ENCODE measurements around the gene ZNF644. TPM values are rescaled to one million over a fixed set of nuclear protein-coding genes. Genes with fewer than 3 reads are reported as not detected.
A peak's percentile ranks its signal among the peaks of the same experiment; 100 is the strongest.

Gene ZNF644
- polyA plus RNA-seq, 3 donors: 7.0 to 22.2 (median 17.6) TPM

GRCh38 chr1:90989990-90990389 is 31.8 kb downstream of the ZNF644 start:
- no peaks in the 10 kb centered on the region for H3K9me3 ChIP-seq (replicated peaks in 1 of 2; ENCODE audit: control insufficient read depth in 1 of 2, insufficient read depth in 1 of 2, low read length in 2 of 2)
- Mint-ChIP-seq H3K27ac (peak overlapping the region in 3 of 7 donors; percentile 25 to 55 (median 49)), H3K4me1 (peaks cover 47% of the 10 kb centered on the region), H3K9me3 (peaks cover 4 to 11% (median 8%) of the 10 kb centered on the region in 7 donors), H3K36me3 (peaks cover 16 to 31% of the 10 kb centered on the region in 2 donors), H3K27me3 (ENCODE audit: low read depth in 3 of 3) (no peaks in the 10 kb centered on the region), H3K4me3 (no peak overlapping the region)
- H3K9ac ChIP-seq (ENCODE audit: insufficient read depth, low read length, poor library complexity, severe bottlenecking): no peak overlapping the region
- peaks cover 97% of the 10 kb centered on the region for H3K79me2 ChIP-seq (ENCODE audit: insufficient read depth, low read length)
- no peaks in the 10 kb centered on the region for H3K27me3 ChIP-seq (ENCODE audit: control insufficient read depth in 2 of 2, insufficient read depth in 2 of 2, low read length in 2 of 2)
- H3K4me3 ChIP-seq (replicated peaks in 1 of 3; ENCODE audit: low read depth in 2 of 3, low read length in 3 of 3): no peak overlapping the region
- intact Hi-C loops (cut with micrococcal nuclease): no loop called here
- H3K36me3 ChIP-seq (replicated peaks in 1 of 2; ENCODE audit: control insufficient read depth in 1 of 2, insufficient read depth in 2 of 2, low read length in 2 of 2): peaks cover 0 to 13% of the 10 kb centered on the region in 2 donors
- H3K4me2 ChIP-seq (replicated peaks; ENCODE audit: extremely low read depth, low read length, poor library complexity, severe bottlenecking): peak overlapping the region; percentile 3
- H3K27ac ChIP-seq (ENCODE audit: low read depth in 1 of 2, low read length in 2 of 2): peak overlapping the region in 1 of 2 donors; percentile 58
- TF ChIP-seq, protein P1, sequence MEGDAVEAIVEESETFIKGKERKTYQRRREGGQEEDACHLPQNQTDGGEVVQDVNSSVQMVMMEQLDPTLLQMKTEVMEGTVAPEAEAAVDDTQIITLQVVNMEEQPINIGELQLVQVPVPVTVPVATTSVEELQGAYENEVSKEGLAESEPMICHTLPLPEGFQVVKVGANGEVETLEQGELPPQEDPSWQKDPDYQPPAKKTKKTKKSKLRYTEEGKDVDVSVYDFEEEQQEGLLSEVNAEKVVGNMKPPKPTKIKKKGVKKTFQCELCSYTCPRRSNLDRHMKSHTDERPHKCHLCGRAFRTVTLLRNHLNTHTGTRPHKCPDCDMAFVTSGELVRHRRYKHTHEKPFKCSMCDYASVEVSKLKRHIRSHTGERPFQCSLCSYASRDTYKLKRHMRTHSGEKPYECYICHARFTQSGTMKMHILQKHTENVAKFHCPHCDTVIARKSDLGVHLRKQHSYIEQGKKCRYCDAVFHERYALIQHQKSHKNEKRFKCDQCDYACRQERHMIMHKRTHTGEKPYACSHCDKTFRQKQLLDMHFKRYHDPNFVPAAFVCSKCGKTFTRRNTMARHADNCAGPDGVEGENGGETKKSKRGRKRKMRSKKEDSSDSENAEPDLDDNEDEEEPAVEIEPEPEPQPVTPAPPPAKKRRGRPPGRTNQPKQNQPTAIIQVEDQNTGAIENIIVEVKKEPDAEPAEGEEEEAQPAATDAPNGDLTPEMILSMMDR (IDR thresholded peaks at IDR 0.05): no peak
- H4K20me1 ChIP-seq (ENCODE audit: insufficient read depth, low read length): peaks cover 99% of the 10 kb centered on the region
- no peak overlapping the region for H2AFZ ChIP-seq (ENCODE audit: insufficient read depth, low read depth, low read length, poor library complexity, severe bottlenecking)
- H3K4me1 ChIP-seq (ENCODE audit: control insufficient read depth in 1 of 2, insufficient read depth in 2 of 2, low read length in 2 of 2): peaks cover 17 to 27% of the 10 kb centered on the region in 2 donors
- peak in 2 of 3 donors; percentile 6 to 14 for DNase-seq

DNA sequence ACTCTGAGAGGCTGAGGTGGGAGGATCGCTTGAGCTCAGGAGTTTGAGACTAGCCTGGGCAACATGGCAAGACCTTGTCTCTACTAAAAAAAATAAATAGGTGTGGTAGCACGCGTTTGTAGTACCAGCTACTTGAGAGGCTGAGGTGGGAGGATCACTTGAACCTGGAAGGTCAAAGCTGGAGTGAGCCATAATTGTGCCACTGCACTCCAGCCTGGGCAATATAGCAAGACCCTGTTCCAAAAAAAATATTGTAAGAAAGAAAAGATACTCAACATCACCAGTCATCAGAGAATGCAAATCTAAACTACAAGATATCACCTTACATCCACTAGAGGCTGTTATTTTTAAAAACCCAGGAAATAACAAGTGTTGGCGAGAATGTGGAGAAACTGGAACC is 32.5 kb downstream of the ZNF644 start:
- peaks cover 99% of the 10 kb centered on the region for H4K20me1 ChIP-seq (ENCODE audit: insufficient read depth, low read length)
- Mint-ChIP-seq H3K36me3 (peaks cover 16 to 31% of the 10 kb centered on the region in 2 donors), H3K4me3 (no peak overlapping the region)

More for the DNA sequence above, 32.5 kb downstream of the ZNF644 start:
- Mint-ChIP-seq H3K9me3 (peaks cover 4 to 11% (median 8%) of the 10 kb centered on the region in 7 donors), H3K27ac (peak overlapping the region in 3 of 7 donors; percentile 19 to 49 (median 33)), H3K4me1 (peaks cover 49% of the 10 kb centered on the region), H3K27me3 (ENCODE audit: low read depth in 3 of 3) (no peaks in the 10 kb centered on the region)
- no CpG with 5 or more reads among the region's 4 CpGs for WGBS (ENCODE audit: insufficient coverage)
- no peaks in the 10 kb centered on the region for H3K27me3 ChIP-seq (ENCODE audit: control insufficient read depth in 2 of 2, insufficient read depth in 2 of 2, low read length in 2 of 2)
- no peak for DNase-seq
- peak overlapping the region in 1 of 2 donors; percentile 58 for H3K27ac ChIP-seq (ENCODE audit: low read depth in 1 of 2, low read length in 2 of 2)
- H3K4me2 ChIP-seq (replicated peaks; ENCODE audit: extremely low read depth, low read length, poor library complexity, severe bottlenecking): no peak overlapping the region
- H3K36me3 ChIP-seq (replicated peaks in 1 of 2; ENCODE audit: control insufficient read depth in 1 of 2, insufficient read depth in 2 of 2, low read length in 2 of 2): peaks cover 0 to 13% of the 10 kb centered on the region in 2 donors
- H3K4me3 ChIP-seq (replicated peaks in 1 of 3; ENCODE audit: low read depth in 2 of 3, low read length in 3 of 3): no peak overlapping the region
- peaks cover 17 to 30% of the 10 kb centered on the region in 2 donors for H3K4me1 ChIP-seq (ENCODE audit: control insufficient read depth in 1 of 2, insufficient read depth in 2 of 2, low read length in 2 of 2)
- H3K79me2 ChIP-seq (ENCODE audit: insufficient read depth, low read length): peaks cover 96% of the 10 kb centered on the region
- intact Hi-C loops (cut with micrococcal nuclease): no loop called here
- no peak overlapping the region for H3K9ac ChIP-seq (ENCODE audit: insufficient read depth, low read length, poor library complexity, severe bottlenecking)
- H2AFZ ChIP-seq (ENCODE audit: insufficient read depth, low read depth, low read length, poor library complexity, severe bottlenecking): no peak overlapping the region
- H3K9me3 ChIP-seq (replicated peaks in 1 of 2; ENCODE audit: control insufficient read depth in 1 of 2, insufficient read depth in 1 of 2, low read length in 2 of 2): no peaks in the 10 kb centered on the region
- TF ChIP-seq, protein P1 (IDR thresholded peaks at IDR 0.05): no peak

Data from CD14-positive monocyte (primary cell).